ENCODE results near the gene SLC7A1.

SLC7A1 gene

GRCh38 chr13:29578300-29579085 is 17.0 kb downstream of the SLC7A1 start:
- H3K27ac Mint-ChIP-seq (ENCODE audit: low read depth) = no peak overlapping the region
- no peaks in the 10 kb centered on the region for H3K27me3 Mint-ChIP-seq
- H3K4me3 Mint-ChIP-seq = no peak overlapping the region
- H3K4me1 Mint-ChIP-seq = peaks cover 39% of the 10 kb centered on the region
- H3K9me3 Mint-ChIP-seq = no peaks in the 10 kb centered on the region
- ATAC-seq (replicated peaks; ENCODE audit: extremely low read depth, poor library complexity, severe bottlenecking) (no peak), DNase-seq (ENCODE audit: low spot score in 2 of 2) (no peak)
- H3K36me3 Mint-ChIP-seq (ENCODE audit: insufficient read depth) = no peaks in the 10 kb centered on the region

DNA sequence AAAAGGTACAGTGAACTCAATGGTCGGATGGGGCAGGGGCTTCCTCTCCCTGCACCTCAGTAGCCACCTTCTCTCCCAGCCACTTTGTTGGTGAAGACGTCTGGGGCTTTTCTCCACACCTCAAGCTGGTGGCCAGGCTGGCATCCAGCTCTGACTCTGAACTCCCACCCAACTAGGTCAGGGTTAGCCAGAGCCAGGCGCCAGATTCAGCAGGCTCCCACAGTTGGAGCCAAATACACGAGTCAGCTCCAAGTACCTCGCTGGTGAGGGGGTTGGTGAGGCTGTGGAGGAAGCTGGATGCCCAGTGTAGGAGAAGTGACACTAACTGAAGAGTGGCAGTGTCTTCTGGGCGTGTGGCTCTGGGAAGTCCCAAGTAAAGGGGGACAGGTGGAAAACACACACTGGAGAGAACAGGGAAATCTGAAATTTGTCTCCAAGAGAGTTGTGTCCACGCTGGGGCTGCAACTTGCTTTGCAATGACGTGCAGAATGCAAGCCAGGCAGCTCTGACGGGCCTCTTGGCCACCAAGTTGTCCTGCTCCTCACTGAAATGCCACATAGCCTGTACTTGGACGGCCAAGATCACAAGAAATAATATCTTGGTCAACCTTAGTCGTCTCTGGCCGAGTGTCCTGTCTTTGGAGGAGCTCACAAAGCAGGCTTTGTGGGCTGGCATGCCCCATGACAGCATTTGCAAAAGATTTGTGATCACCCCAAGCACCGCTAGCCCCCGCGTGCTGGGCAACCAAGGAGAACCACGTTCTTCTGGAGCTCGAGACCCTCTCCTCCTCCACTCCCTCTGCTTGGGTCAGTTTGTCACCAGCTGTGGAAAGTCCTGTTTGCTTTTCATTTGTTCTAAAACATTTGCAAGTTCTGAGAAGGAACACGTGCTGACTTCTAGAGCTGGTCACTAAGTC is 18.1 kb downstream of the SLC7A1 start:
- Mint-ChIP-seq H3K4me3 (no peak overlapping the region), H3K9me3 (no peaks in the 10 kb centered on the region), H3K27ac (ENCODE audit: low read depth) (no peak overlapping the region), H3K4me1 (peaks cover 37% of the 10 kb centered on the region), H3K27me3 (no peaks in the 10 kb centered on the region), H3K36me3 (ENCODE audit: insufficient read depth) (no peaks in the 10 kb centered on the region)
- ATAC-seq (replicated peaks; ENCODE audit: extremely low read depth, poor library complexity, severe bottlenecking) (no peak), DNase-seq (ENCODE audit: low spot score in 2 of 2) (no peak)

DNA sequence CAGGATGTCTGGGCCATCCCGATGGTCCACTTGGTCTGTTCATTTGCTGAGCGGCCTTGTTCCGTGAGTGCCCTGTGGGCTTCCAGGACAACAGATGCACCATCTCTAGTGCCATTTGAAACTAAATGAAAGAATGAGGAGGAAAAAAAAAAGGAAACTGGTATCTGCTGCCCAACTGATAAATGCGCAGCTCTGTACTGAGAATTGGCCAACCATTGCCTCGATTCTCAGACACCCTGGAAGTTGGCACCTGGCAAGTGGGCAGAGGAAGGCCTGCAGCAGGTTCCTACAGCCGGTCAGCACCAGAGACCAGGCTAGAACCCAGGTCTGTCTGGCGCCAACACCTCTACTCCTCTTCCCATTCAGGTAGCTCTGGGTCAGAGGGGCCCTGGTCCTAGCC is 18.9 kb downstream of the SLC7A1 start:
- H3K4me3 Mint-ChIP-seq = no peak overlapping the region
- H3K36me3 Mint-ChIP-seq (ENCODE audit: insufficient read depth) = no peaks in the 10 kb centered on the region
- no peaks in the 10 kb centered on the region for H3K9me3 Mint-ChIP-seq
- ATAC-seq (replicated peaks; ENCODE audit: extremely low read depth, poor library complexity, severe bottlenecking) = no peak
- DNase-seq (ENCODE audit: low spot score in 2 of 2) = no peak
- H3K27ac Mint-ChIP-seq (ENCODE audit: low read depth) = peak overlapping the region; percentile 62
- H3K27me3 Mint-ChIP-seq = no peaks in the 10 kb centered on the region
- peaks cover 33% of the 10 kb centered on the region for H3K4me1 Mint-ChIP-seq

GRCh38 chr13:29575098-29575497 is 20.4 kb downstream of the SLC7A1 start:
- H3K4me1 Mint-ChIP-seq = peaks cover 22% of the 10 kb centered on the region
- no peaks in the 10 kb centered on the region for H3K36me3 Mint-ChIP-seq (ENCODE audit: insufficient read depth)
- H3K27ac Mint-ChIP-seq (ENCODE audit: low read depth) = no peak overlapping the region
- H3K9me3 Mint-ChIP-seq = no peaks in the 10 kb centered on the region
- no peak overlapping the region for H3K4me3 Mint-ChIP-seq
- no peaks in the 10 kb centered on the region for H3K27me3 Mint-ChIP-seq
- DNase-seq (ENCODE audit: low spot score in 2 of 2) (no peak), ATAC-seq (replicated peaks; ENCODE audit: extremely low read depth, poor library complexity, severe bottlenecking) (no peak)

DNA sequence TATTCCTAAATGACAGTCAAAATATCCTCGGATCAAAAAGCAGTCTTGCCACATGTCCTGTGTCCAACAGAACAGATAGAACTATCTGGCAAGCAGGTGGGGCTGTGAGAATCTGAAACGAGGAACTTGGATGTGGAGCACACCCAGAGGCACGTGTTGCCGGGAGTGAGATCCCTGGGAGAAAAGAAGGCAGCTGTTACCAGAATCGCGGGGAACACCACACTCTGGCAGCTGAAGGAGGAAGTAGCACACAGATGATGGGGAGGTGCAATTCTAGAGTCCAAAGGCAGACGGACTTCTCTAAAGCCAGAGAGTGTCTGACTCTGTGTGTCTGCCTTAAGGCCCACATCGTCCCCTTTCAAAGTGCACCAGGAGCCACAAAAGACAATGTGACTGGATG is 22.3 kb downstream of the SLC7A1 start:
- ATAC-seq (replicated peaks; ENCODE audit: extremely low read depth, poor library complexity, severe bottlenecking) (no peak), DNase-seq (ENCODE audit: low spot score in 2 of 2) (no peak)
- Mint-ChIP-seq H3K27me3 (no peaks in the 10 kb centered on the region), H3K9me3 (no peaks in the 10 kb centered on the region), H3K36me3 (ENCODE audit: insufficient read depth) (peaks cover under 1% of the 10 kb centered on the region), H3K4me1 (peaks cover 21% of the 10 kb centered on the region), H3K4me3 (no peak overlapping the region), H3K27ac (ENCODE audit: low read depth) (peak overlapping the region; percentile 12)

DNA sequence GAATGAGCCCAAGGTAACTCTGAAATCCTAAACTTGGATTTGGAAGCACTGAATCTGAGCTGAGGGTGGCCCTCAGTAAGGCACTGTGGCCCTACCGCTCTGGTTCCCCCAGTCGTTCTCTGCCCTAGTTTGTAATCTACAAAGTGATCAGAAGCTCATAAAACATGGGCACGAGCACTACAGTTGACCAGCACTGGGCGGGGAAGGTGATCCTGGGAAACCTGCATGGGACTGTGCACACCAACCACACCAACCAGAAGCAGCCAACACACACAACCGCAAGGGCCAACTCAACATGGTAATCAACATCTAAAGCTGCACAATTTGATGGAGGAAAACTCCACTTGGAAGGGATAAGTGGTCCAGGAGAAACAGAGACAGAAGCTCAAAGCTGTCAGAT is 22.9 kb downstream of the SLC7A1 start:
- peaks cover 2% of the 10 kb centered on the region for H3K36me3 Mint-ChIP-seq (ENCODE audit: insufficient read depth)
- DNase-seq (ENCODE audit: low spot score in 2 of 2) (no peak), ATAC-seq (replicated peaks; ENCODE audit: extremely low read depth, poor library complexity, severe bottlenecking) (no peak)
- no peaks in the 10 kb centered on the region for H3K27me3 Mint-ChIP-seq
- peaks cover 25% of the 10 kb centered on the region for H3K4me1 Mint-ChIP-seq
- no peak overlapping the region for H3K4me3 Mint-ChIP-seq
- no peaks in the 10 kb centered on the region for H3K9me3 Mint-ChIP-seq
- H3K27ac Mint-ChIP-seq (ENCODE audit: low read depth) = no peak overlapping the region

DNA sequence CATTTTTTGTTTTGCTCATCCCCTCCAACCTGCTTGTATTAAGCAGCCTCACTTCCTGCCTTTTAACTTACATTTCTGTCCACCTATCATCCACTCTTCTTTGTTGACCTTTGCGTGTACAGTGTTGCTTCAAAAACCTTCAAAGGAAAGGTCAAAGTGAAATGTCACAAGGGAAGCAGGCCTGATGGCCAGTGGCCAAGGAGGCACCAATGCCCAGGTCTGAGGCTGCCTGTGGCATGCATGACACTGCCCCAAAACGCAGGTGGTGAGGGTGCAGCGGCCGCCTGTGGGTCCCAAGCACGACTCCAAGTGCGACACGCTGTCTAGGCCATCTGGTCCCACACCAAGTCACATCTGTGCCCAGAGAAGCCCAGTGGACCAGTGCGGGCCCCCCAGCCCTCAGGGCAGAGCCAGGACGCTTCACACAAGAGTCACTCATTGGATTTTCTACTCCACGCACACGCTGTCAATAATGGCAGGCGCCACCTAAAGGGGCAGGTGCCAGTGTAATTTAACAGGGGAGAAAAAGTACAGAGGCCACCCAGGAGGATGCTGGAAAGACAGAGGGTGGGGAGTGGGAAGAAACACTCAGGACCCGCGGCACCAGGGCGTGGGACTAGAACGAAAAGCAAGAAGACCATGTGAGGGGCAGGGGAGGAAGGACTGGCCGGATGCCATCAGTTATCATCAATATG is 23.5 kb downstream of the SLC7A1 start:
- H3K36me3 Mint-ChIP-seq (ENCODE audit: insufficient read depth) = peaks cover 2% of the 10 kb centered on the region
- peaks cover 25% of the 10 kb centered on the region for H3K4me1 Mint-ChIP-seq

GRCh38 chr13:29570051-29570654 is 25.3 kb downstream of the SLC7A1 start:
- Mint-ChIP-seq H3K9me3 (no peaks in the 10 kb centered on the region), H3K4me3 (no peak overlapping the region), H3K27me3 (no peaks in the 10 kb centered on the region), H3K27ac (ENCODE audit: low read depth) (no peak overlapping the region), H3K36me3 (ENCODE audit: insufficient read depth) (peaks cover 2% of the 10 kb centered on the region), H3K4me1 (peaks cover 36% of the 10 kb centered on the region)
- ATAC-seq (replicated peaks; ENCODE audit: extremely low read depth, poor library complexity, severe bottlenecking) = no peak
- DNase-seq (ENCODE audit: low spot score in 2 of 2) = no peak

More for the DNA sequence above, 23.5 kb downstream of the SLC7A1 start:
- H3K27ac Mint-ChIP-seq (ENCODE audit: low read depth) = no peak overlapping the region
- DNase-seq (ENCODE audit: low spot score in 2 of 2) = no peak
- no peaks in the 10 kb centered on the region for H3K27me3 Mint-ChIP-seq
- no peak for ATAC-seq (replicated peaks; ENCODE audit: extremely low read depth, poor library complexity, severe bottlenecking)
- H3K4me3 Mint-ChIP-seq = no peak overlapping the region
- H3K9me3 Mint-ChIP-seq = no peaks in the 10 kb centered on the region

GRCh38 chr13:29569253-29570050 is 26.0 kb downstream of the SLC7A1 start:
- H3K9me3 Mint-ChIP-seq = no peaks in the 10 kb centered on the region
- no peak overlapping the region for H3K27ac Mint-ChIP-seq (ENCODE audit: low read depth)
- no peak overlapping the region for H3K4me3 Mint-ChIP-seq
- H3K4me1 Mint-ChIP-seq = peaks cover 39% of the 10 kb centered on the region
- no peak for DNase-seq (ENCODE audit: low spot score in 2 of 2)
- no peaks in the 10 kb centered on the region for H3K27me3 Mint-ChIP-seq
- no peak for ATAC-seq (replicated peaks; ENCODE audit: extremely low read depth, poor library complexity, severe bottlenecking)
- H3K36me3 Mint-ChIP-seq (ENCODE audit: insufficient read depth) = peaks cover 2% of the 10 kb centered on the region

GRCh38 chr13:29568731-29569130 is 26.8 kb downstream of the SLC7A1 start:
- Mint-ChIP-seq H3K4me1 (peaks cover 41% of the 10 kb centered on the region), H3K4me3 (no peak overlapping the region), H3K27me3 (no peaks in the 10 kb centered on the region), H3K36me3 (ENCODE audit: insufficient read depth) (peaks cover 4% of the 10 kb centered on the region), H3K27ac (ENCODE audit: low read depth) (no peak overlapping the region), H3K9me3 (no peaks in the 10 kb centered on the region)
- no peak for ATAC-seq (replicated peaks; ENCODE audit: extremely low read depth, poor library complexity, severe bottlenecking)
- DNase-seq (ENCODE audit: low spot score in 2 of 2) = no peak

DNA sequence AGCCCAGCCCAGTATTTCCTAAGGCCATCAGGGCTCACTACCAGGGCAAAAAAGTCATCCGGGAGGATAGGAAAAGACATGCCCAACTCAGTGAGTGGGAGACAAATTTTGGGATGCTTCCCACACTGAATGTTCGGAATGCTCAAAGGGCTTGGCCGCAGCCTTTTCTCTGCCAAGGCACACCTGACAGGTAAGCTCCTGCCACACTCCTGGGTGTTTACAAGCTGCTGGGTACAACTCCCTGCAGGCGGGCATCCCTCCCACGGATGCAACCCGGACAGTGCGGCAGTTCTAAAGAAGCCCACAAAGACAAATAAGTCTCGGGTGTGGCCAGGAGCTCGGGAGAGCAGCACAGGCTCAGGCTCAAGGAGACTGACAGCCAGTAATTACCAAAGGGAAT is 28.1 kb downstream of the SLC7A1 start:
- H3K27ac Mint-ChIP-seq (ENCODE audit: low read depth) = no peak overlapping the region
- H3K36me3 Mint-ChIP-seq (ENCODE audit: insufficient read depth) = peaks cover 4% of the 10 kb centered on the region
- H3K4me1 Mint-ChIP-seq = peaks cover 43% of the 10 kb centered on the region
- no peak overlapping the region for H3K4me3 Mint-ChIP-seq
- no peak for ATAC-seq (replicated peaks; ENCODE audit: extremely low read depth, poor library complexity, severe bottlenecking)
- H3K9me3 Mint-ChIP-seq = no peaks in the 10 kb centered on the region
- no peak for DNase-seq (ENCODE audit: low spot score in 2 of 2)
- no peaks in the 10 kb centered on the region for H3K27me3 Mint-ChIP-seq

- Mint-ChIP-seq H3K4me1 (peaks cover 40% of the 10 kb centered on the region), H3K4me3 (no peak overlapping the region), H3K27me3 (no peaks in the 10 kb centered on the region), H3K36me3 (ENCODE audit: insufficient read depth) (peaks cover 4% of the 10 kb centered on the region), H3K27ac (ENCODE audit: low read depth) (no peak overlapping the region), H3K9me3 (no peaks in the 10 kb centered on the region)
- ATAC-seq (replicated peaks; ENCODE audit: extremely low read depth, poor library complexity, severe bottlenecking) = no peak
- no peak for DNase-seq (ENCODE audit: low spot score in 2 of 2)
These were observed 29.3 kb downstream of the SLC7A1 start for GRCh38 chr13:29566206-29566605.
